ENCODE results near the gene TMX3. TPM values are rescaled to one million over a fixed set of nuclear protein-coding genes. Genes with fewer than 3 reads are reported as not detected.

Gene TMX3
- polyA plus RNA-seq, 1 of the 3 experiments (the other 2 are of a cell fraction): 23.3 TPM

DNA sequence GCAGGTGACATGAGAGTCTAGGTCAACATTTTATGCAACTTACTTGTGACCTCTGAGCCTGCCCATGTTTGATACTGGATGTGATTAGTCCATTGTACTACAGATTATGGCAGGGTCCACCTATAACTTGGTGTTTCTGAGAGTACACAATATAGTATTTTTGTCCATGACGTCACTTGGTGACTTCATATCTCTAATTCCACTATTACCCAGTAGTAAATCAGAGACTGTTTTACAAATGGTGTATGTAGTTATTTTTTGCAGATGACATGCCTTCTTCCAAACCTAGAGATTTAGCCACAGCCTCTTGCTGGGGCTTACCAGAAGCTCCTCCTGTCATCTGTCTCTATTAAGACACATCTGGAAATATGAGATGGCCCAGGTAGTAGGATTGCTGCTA lies 24.6 kb upstream of the TMX3 start (continued):
- no peak for TF ChIP-seq REST (IDR thresholded peaks at IDR 0.05; ENCODE audit: low read depth, low read length)

DNA sequence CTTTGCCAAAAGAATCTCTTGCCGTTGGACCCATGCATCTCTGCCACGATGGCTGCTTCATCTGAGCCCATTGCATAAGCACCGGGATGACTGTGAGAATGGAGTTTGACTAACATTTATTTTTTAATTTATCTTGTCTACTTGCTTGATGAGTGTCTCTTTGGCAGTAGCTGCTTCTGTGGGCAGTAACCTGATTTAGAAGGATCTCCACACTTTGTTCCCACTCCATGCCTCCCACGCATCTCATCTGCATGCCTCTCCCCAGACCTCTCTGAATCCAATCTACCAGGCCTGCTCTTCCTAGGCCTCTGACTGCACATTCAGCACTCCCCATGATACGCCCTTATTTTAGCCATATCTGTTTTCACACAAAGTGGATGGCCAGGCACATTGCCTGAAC lies 23.7 kb upstream of the TMX3 start:
- H4K20me1 ChIP-seq (ENCODE audit: insufficient read depth): no peaks in the 10 kb centered on the region
- H3K9me3 ChIP-seq: no peaks in the 10 kb centered on the region
- CTCF ChIA-PET: interaction anchor here (0.5 kb wide), 1 partner anchor 661 kb away, joined by 3 read pairs; no protein-coding TSS in a partner anchor
- TF ChIP-seq TAF1 (IDR thresholded peaks at IDR 0.05; ENCODE audit: borderline replicate concordance, low read depth, low read length) (no peak), ELF1 (IDR thresholded peaks at IDR 0.05) (no peak), YY1 (IDR thresholded peaks at IDR 0.05; ENCODE audit: low read depth) (no peak), USF2 (IDR thresholded peaks at IDR 0.05; ENCODE audit: borderline replicate concordance, low read depth, low read length) (no peak), RAD21 (IDR thresholded peaks at IDR 0.05; ENCODE audit: low read length) (no peak)
- TF ChIP-seq, protein P1, sequence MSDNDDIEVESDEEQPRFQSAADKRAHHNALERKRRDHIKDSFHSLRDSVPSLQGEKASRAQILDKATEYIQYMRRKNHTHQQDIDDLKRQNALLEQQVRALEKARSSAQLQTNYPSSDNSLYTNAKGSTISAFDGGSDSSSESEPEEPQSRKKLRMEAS (IDR thresholded peaks at IDR 0.05; ENCODE audit: low read depth): no peak
- TF ChIP-seq, protein P2, sequence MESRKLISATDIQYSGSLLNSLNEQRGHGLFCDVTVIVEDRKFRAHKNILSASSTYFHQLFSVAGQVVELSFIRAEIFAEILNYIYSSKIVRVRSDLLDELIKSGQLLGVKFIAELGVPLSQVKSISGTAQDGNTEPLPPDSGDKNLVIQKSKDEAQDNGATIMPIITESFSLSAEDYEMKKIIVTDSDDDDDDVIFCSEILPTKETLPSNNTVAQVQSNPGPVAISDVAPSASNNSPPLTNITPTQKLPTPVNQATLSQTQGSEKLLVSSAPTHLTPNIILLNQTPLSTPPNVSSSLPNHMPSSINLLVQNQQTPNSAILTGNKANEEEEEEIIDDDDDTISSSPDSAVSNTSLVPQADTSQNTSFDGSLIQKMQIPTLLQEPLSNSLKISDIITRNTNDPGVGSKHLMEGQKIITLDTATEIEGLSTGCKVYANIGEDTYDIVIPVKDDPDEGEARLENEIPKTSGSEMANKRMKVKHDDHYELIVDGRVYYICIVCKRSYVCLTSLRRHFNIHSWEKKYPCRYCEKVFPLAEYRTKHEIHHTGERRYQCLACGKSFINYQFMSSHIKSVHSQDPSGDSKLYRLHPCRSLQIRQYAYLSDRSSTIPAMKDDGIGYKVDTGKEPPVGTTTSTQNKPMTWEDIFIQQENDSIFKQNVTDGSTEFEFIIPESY (IDR thresholded peaks at IDR 0.05; ENCODE audit: borderline replicate concordance, low read depth): no peak
- no peak for DNase-seq
- H3K4me2 ChIP-seq: no peak overlapping the region
- H3K27me3 ChIP-seq (ENCODE audit: insufficient read depth): no peaks in the 10 kb centered on the region
- peaks cover 5% of the 10 kb centered on the region for H3F3A ChIP-seq (replicated peaks; ENCODE audit: insufficient read depth)
- no peaks in the 10 kb centered on the region for H3K79me2 ChIP-seq (ENCODE audit: insufficient read depth)
- H3K36me3 ChIP-seq (replicated peaks in 1 of 2; ENCODE audit: control insufficient read depth in 1 of 2, insufficient read depth in 2 of 2, low read length in 1 of 2): peaks cover 0 to 2% of the 10 kb centered on the region in 2 experiments
- no peaks in the 10 kb centered on the region for H3K9me2 ChIP-seq
- POLR2A ChIA-PET: no interaction called here
- H3K4me1 ChIP-seq (ENCODE audit: control insufficient read depth in 1 of 2, insufficient read depth in 2 of 2, low read depth in 1 of 2, low read length in 1 of 2): peaks cover 4 to 10% of the 10 kb centered on the region in 2 experiments; a peak in 3 of 4 replicates
- no peak overlapping the region for H3K27ac ChIP-seq (ENCODE audit: low read depth in 2 of 2, low read length in 1 of 2)
- H3K4me3 ChIP-seq (ENCODE audit: low read depth in 2 of 2, low read length in 1 of 2): no peak overlapping the region
- no peak overlapping the region for H3K9ac ChIP-seq
- H2AFZ ChIP-seq (ENCODE audit: low read depth): no peak overlapping the region
- WGBS (ENCODE audit: low lambda C conversion rate): 84% methylated on average over 5 of the region's 5 CpGs
